CD1c-positive myeloid dendritic cell (primary cell): ENCODE data around the gene TOMM40.

Experiments used
- DNase-seq: peaks from one replicate; pipeline ENCODE4 v3.0.0-alpha.2; 2016; ENCODE audit errors: extremely low spot score

TOMM40 gene

DNA sequence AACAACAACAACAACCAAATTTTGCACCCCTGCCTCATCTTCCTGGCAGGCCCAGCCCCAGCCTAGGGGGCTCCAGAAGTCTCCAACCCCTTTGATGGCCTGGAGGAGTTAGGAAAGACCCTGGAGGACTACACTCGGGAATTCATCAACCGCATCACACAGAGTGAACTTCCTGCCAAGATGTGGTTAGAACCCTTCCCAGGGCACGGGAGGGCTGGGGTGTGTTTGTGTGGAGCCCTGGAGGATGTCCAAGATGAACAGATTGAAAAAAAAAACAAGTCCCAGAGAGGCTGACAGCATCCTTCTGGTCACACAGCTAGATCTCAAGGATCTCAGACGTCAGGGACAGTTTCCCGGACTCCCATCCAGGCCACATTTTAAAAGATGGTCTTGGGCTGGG is 36.7 kb downstream of the TOMM40 start:
- no peak for DNase-seq

- no peak for DNase-seq
These were observed 39.0 kb downstream of the TOMM40 start for GRCh38 chr19:44930088-44930487.

DNA sequence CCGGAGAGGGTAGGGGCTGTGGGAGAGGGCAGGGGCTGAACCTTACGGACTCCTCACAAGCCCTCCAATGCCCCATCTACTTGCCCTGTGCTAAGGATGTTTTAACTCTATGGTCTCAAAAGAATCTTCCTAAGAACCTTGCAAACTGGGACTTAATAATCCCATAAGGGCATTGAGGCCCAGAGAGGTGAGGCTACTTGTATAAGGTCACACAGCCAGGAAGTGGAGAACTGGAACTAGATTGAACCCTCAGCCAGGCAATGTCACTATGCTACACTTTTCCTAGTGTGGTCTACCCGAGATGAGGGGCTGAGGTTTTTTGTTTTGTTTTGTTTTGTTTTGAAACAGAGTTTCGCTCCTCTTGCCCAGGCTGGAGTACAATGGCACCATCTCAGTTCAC is 40.5 kb downstream of the TOMM40 start:
- no peak for DNase-seq

DNA sequence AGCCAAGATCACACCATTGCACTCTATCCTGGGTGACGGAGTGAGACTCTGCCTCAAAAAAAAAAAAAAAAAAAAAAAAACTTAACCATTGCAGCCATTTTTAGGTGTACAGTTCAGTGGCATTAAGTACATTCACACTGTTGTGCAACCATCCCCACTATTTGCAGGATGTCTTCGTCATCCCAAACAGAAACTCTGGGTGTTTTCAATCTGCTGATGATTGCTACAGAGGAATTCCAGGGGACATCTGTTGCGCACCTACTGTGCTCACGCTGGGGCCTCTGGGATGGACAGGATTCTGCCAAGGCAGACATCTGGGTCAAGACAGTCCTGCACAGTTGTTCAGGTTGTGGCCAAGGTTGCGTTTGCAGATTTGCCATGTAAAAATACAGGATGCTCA is 48.6 kb downstream of the TOMM40 start:
- no peak for DNase-seq

GRCh38 chr19:44942067-44942571 is 51.1 kb downstream of the TOMM40 start, which contains the start of gene APOC4:
TSS of gene APOC4 (plus strand) at chr19:44942237. CDS start at chr19:44942278, 41 bp downstream.
- no peak for DNase-seq

DNA sequence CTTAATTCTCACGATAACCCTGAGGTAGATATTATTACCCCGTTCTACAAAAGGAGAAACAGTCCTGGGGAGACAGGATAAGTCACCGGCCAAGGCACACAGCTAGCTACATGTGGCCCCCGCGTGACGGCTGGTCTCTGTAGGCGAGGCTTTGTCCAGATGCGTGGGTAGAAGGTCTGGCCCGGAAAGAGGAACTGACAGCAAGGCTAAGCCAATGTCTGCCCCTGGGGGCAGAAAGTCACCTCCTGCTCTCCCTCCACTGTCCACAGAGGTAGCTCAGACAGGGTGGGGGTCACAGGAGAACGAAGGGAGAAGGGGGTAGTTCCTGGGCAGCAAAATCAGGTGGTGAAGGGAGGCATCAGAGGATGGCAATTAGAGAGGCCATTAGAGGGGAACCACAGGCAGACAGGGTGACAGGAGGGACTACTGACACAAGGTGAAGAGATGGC is 52.8 kb downstream of the TOMM40 start:
- DNase-seq: peak; percentile 98

GRCh38 chr19:44947041-44947581 is 56.1 kb downstream of the TOMM40 start:
- DNase-seq: peak; percentile 22

DNA sequence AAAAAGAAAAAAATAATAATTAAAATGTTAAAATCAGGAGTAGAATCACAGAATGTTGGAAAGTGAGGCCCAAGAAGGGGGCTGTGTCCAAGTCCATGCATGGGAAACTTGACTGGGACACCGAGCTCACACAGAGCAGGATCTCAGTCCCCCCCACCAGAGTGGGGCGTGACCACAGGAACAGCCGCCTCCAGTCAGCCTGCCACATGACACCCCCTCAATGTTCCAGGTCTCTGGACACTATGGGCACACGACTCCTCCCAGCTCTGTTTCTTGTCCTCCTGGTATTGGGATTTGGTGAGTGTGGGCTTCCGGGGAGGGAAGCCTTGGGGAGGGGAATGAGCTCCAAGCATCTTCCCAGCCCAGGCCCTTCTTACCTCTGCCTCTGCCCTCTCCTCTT is 57.2 kb downstream of the TOMM40 start:
- no peak for DNase-seq

DNA sequence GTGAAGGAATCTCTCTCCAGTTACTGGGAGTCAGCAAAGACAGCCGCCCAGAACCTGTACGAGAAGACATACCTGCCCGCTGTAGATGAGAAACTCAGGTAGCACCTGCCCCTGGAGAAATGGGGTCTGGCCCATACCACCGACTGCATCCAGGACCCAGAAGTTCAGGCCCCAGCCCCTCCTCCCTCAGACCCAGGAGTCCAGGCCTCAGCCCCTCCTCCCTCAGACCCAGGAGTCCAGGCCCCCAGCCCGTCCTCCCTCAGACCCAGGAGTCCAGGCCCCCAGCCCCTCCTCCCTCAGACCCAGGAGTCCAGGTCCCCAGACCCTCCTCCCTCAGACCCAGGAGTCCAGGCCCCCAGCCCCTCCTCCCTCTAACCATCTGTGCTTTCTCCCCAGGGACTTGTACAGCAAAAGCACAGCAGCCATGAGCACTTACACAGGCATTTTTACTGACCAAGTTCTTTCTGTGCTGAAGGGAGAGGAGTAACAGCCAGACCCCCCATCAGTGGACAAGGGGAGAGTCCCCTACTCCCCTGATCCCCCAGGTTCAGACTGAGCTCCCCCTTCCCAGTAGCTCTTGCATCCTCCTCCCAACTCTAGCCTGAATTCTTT is 57.8 kb downstream of the TOMM40 start:
- DNase-seq: no peak

DNA sequence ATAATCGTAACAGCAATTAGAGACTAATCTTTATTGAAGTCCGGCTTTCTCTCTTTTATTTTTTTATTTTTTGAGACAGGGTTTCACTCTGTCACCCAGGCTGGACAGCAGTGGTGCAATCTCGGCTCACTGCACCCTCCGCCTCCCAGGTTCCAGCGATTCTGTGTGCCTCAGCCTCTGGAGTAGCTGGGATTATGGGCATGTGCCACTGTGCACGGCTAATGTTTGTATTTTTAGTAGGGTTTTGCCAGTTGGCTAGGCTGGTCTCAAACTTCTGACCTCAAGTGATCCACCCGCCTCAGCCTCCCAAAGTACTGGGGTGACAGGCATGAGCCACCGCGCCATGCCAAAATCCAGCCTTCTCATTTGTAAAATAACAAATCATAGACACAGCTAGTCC is 58.5 kb downstream of the TOMM40 start:
- no peak for DNase-seq

GRCh38 chr19:44951179-44952159 is 60.4 kb downstream of the TOMM40 start:
- peak; percentile 88 for DNase-seq
